ENCODE results near the gene TEP1. TPM values are rescaled to one million over a fixed set of nuclear protein-coding genes. Genes with fewer than 3 reads are reported as not detected.

TEP1 gene
- total and polyA plus RNA-seq, 2 of the 13 experiments (the other 11 are each of a cell fraction or from before 2014, with no cell fraction given), result 11.0 to 12.8 TPM

GRCh38 chr14:20417250-20418186 is 4.2 kb upstream of the TEP1 start (continued):
- TF ChIP-seq MXD1 (CRISPR knock-in tag; IDR thresholded peaks at IDR 0.05) (no peak), TBX2 (CRISPR knock-in tag; IDR thresholded peaks at IDR 0.05; ENCODE audit: borderline replicate concordance) (0 out of 2 replicates have a peak, but pooled peaks have one; percentile 27), EP300 (IDR thresholded peaks at IDR 0.05; ENCODE audit: low read depth in 2 of 2, low read length in 2 of 2) (peak in 1 of 2 experiments; percentile 39; a peak in 2 of 4 replicates), EP300 (CRISPR knock-in tag; IDR thresholded peaks at IDR 0.05; ENCODE audit: borderline replicate concordance) (peak; percentile 41; the same call in 1 of the 2 replicates), SP2 (CRISPR knock-in tag; IDR thresholded peaks at IDR 0.05) (no peak), TCF7L2 (IDR thresholded peaks at IDR 0.05; ENCODE audit: low read depth, low read length) (no peak), ZBTB26 (CRISPR knock-in tag; IDR thresholded peaks at IDR 0.05; ENCODE audit: borderline replicate concordance) (no peak), MIER2 (CRISPR knock-in tag; IDR thresholded peaks at IDR 0.05) (no peak), ZNF235 (CRISPR knock-in tag; IDR thresholded peaks at IDR 0.05; ENCODE audit: borderline replicate concordance) (no peak), MEIS2 (CRISPR knock-in tag; IDR thresholded peaks at IDR 0.05) (no peak), ZNF75D (CRISPR knock-in tag; IDR thresholded peaks at IDR 0.05; ENCODE audit: borderline replicate concordance) (no peak), GATAD2A (CRISPR knock-in tag; IDR thresholded peaks at IDR 0.05) (no peak), HNF4G (IDR thresholded peaks at IDR 0.05; ENCODE audit: borderline replicate concordance, low read depth, low read length) (no peak), HNF4G (CRISPR knock-in tag; IDR thresholded peaks at IDR 0.05; ENCODE audit: borderline replicate concordance, low read depth) (no peak), ELF3 (CRISPR knock-in tag; IDR thresholded peaks at IDR 0.05) (no peak), ATF7 (IDR thresholded peaks at IDR 0.05) (no peak), ATF7 (CRISPR knock-in tag; IDR thresholded peaks at IDR 0.05) (no peak), ZMYM4 (CRISPR knock-in tag; IDR thresholded peaks at IDR 0.05) (no peak), SPEN (CRISPR knock-in tag; IDR thresholded peaks at IDR 0.05; ENCODE audit: low read depth) (no peak), SOX5 (CRISPR knock-in tag; IDR thresholded peaks at IDR 0.05; ENCODE audit: borderline replicate concordance) (no peak), ZNF724P (CRISPR knock-in tag; IDR thresholded peaks at IDR 0.05; ENCODE audit: borderline replicate concordance) (no peak), PBX2 (CRISPR knock-in tag; IDR thresholded peaks at IDR 0.05) (0 out of 2 replicates have a peak, but pooled peaks have one; percentile 6)
